Gastrocnemius medialis (tissue), 4 donors: Measurements from ENCODE around the gene DNM3.

Source experiments
- CTCF ChIP-seq, 5 experiments: fragments of 450-650 bp in 3 of 5; fragments of 200-600 bp in 2 of 5; sonication (generic) in 2 of 5; IDR thresholded peaks in 4 of 5; conservative IDR thresholded peaks in 1 of 5; 1 replicate in 4 of 5; 2 replicates in 1 of 5; pipeline ENCODE4 v1.5.1; 2016 to 2019; ENCODE audit warnings: antibody characterized with exemption in 5 of 5, mild to moderate bottlenecking in 3 of 5, moderate library complexity in 3 of 5
- POLR2A ChIP-seq, 2 donors: fragments of 450-650 bp; IDR thresholded peaks; one replicate each; pipeline ENCODE4 v1.6.1; 2017; ENCODE audit warnings: antibody characterized with exemption in 2 of 2, mild to moderate bottlenecking in 2 of 2, moderate library complexity in 2 of 2

GRCh38 chr1:172108161-172108893, 267.0 kb downstream of the DNM3 start:
- TF ChIP-seq CTCF (IDR thresholded peaks at IDR 0.05 in 4 of 5, conservative IDR thresholded peaks at IDR 0.05 in 1 of 5) (no peak), POLR2A (IDR thresholded peaks at IDR 0.05) (no peak)
